IMR-90 (cell line): ENCODE results near the gene CDK5R2. TPM values are rescaled to one million over a fixed set of nuclear protein-coding genes. Genes with fewer than 3 reads are reported as not detected.

ENCODE experiments used
- ATAC-seq: fragments of 200-7000 bp; cut with Tn5 transposase; 2 replicates; pipeline ENCODE4 v1.9.1; 2020; ENCODE audit warnings: low read depth, mild to moderate bottlenecking, moderate library complexity
- BruUV-seq: library from RNA; stranded (reverse); fragments of 400-500 nt; replicated peaks from 2 replicates; lab custom pipeline; 2021; lab: Mats Ljungman, UMichigan
- CTCF ChIA-PET: fragments of 300-600 bp; formaldehyde crosslinking; extraction: SDS; loops from one replicate; lab custom pipeline; 2021; ENCODE audit warnings: antibody characterized with exemption; lab: Yijun Ruan, JAX
- POLR2A ChIA-PET: fragments of 300-600 bp; sonication (Branson Sonifier 250); formaldehyde crosslinking; loops from one replicate; lab custom pipeline; 2022; ENCODE audit warnings: antibody characterized with exemption; ENCODE audit not compliant: unreplicated experiment; lab: Charles Lee
- DNase-seq: peaks from one replicate; pipeline ENCODE4 v3.0.0; 2013
- H2AFZ ChIP-seq: replicated peaks from 2 replicates; pipeline ENCODE3; 2013; ENCODE audit warnings: low read length, mild to moderate bottlenecking; ENCODE audit not compliant: poor library complexity
- H2AK5ac ChIP-seq: 2 replicates; pipeline ENCODE4 v1.6.1; 2013; ENCODE audit warnings: low read depth, low read length, inconsistent platforms
- H2AK9ac ChIP-seq: replicated peaks from 2 replicates; pipeline ENCODE3; 2013; ENCODE audit warnings: mild to moderate bottlenecking, low read depth, low read length, moderate library complexity; ENCODE audit not compliant: poor library complexity
- H2BK120ac ChIP-seq: 2 replicates; pipeline ENCODE4 v1.6.1; 2013; ENCODE audit warnings: low read depth, low read length, inconsistent platforms
- H2BK15ac ChIP-seq: 3 replicates; pipeline ENCODE4 v1.6.1; 2013; ENCODE audit warnings: low read depth, low read length, inconsistent platforms
- H2BK20ac ChIP-seq: 2 replicates; pipeline ENCODE4 v1.6.1; 2013; ENCODE audit warnings: low read depth, mild to moderate bottlenecking, inconsistent platforms, low read length, moderate library complexity
- H2BK5ac ChIP-seq: 2 replicates; pipeline ENCODE4 v1.6.1; 2013; ENCODE audit warnings: mild to moderate bottlenecking, low read depth, low read length, inconsistent platforms; ENCODE audit not compliant: poor library complexity, severe bottlenecking
- H3K14ac ChIP-seq: replicated peaks from 2 replicates; pipeline ENCODE4 v1.6.1; 2013; ENCODE audit warnings: low read depth, low read length, inconsistent platforms
- H3K18ac ChIP-seq: 2 replicates; pipeline ENCODE4 v1.6.1; 2013; ENCODE audit warnings: low read depth, low read length, control low read depth
- H3K23ac ChIP-seq: 2 replicates; pipeline ENCODE4 v1.6.1; 2013; ENCODE audit warnings: low read depth, low read length, inconsistent platforms
- H3K27ac ChIP-seq: 2 replicates; pipeline ENCODE4 v1.5.1; 2013; ENCODE audit warnings: mild to moderate bottlenecking, control low read depth, low read length; ENCODE audit not compliant: insufficient read depth
- H3K27me3 ChIP-seq: 2 replicates; pipeline ENCODE4 v1.6.1; 2013; ENCODE audit warnings: low read length; ENCODE audit not compliant: control insufficient read depth, insufficient read depth
- H3K36me3 ChIP-seq: 2 replicates; pipeline ENCODE4 v1.6.1; 2013; ENCODE audit warnings: low read length, mixed read lengths; ENCODE audit not compliant: control insufficient read depth, insufficient read depth
- H3K4ac ChIP-seq: 2 replicates; pipeline ENCODE4 v1.6.1; 2013; ENCODE audit warnings: low read depth, low read length, inconsistent platforms
- H3K4me1 ChIP-seq: 2 replicates; pipeline ENCODE4 v1.6.1; 2013; ENCODE audit warnings: low read length, mixed read lengths; ENCODE audit not compliant: control insufficient read depth, insufficient read depth
- H3K4me2 ChIP-seq: 2 replicates; pipeline ENCODE4 v1.6.1; 2013; ENCODE audit warnings: low read depth, mild to moderate bottlenecking, control low read depth, low read length, moderate library complexity
- H3K4me3 ChIP-seq: 2 replicates; pipeline ENCODE4 v1.5.1; 2013; ENCODE audit warnings: low read depth, mild to moderate bottlenecking, control low read depth, low read length, moderate library complexity; ENCODE audit not compliant: insufficient read depth
- H3K56ac ChIP-seq: 2 replicates; pipeline ENCODE4 v1.6.1; 2013; ENCODE audit warnings: low read length, inconsistent platforms; ENCODE audit not compliant: insufficient read depth; ENCODE audit errors: extremely low read depth
- H3K79me1 ChIP-seq, 2 experiments: 2 replicates each; pipeline ENCODE4 v1.6.1; 2013; ENCODE audit warnings: low read length in 2 of 2, inconsistent platforms in 1 of 2, low read depth in 1 of 2
- H3K9ac ChIP-seq: 2 replicates; pipeline ENCODE4 v1.6.1; 2013; ENCODE audit warnings: low read depth, low read length, control low read depth
- H3K9me1 ChIP-seq: 2 replicates; pipeline ENCODE4 v1.6.1; 2013; ENCODE audit warnings: low read length, inconsistent platforms; ENCODE audit not compliant: insufficient read depth
- H3K9me3 ChIP-seq: 2 replicates; pipeline ENCODE4 v1.6.1; 2013; ENCODE audit warnings: low read length; ENCODE audit not compliant: control insufficient read depth, insufficient read depth
- H4K20me1 ChIP-seq: 2 replicates; pipeline ENCODE4 v1.6.1; 2013; ENCODE audit warnings: low read length, inconsistent platforms; ENCODE audit not compliant: insufficient read depth
- H4K5ac ChIP-seq: 2 replicates; pipeline ENCODE4 v1.6.1; 2013; ENCODE audit warnings: mild to moderate bottlenecking, low read depth, low read length, control low read depth
- H4K8ac ChIP-seq, 2 experiments: 2 replicates each; pipeline ENCODE4 v1.6.1; 2013; ENCODE audit warnings: low read depth in 2 of 2, low read length in 2 of 2, control low read depth in 1 of 2, inconsistent platforms in 1 of 2
- H4K91ac ChIP-seq: 2 replicates; pipeline ENCODE4 v1.6.1; 2013; ENCODE audit warnings: low read depth, low read length, inconsistent platforms; ENCODE audit not compliant: insufficient read depth
- CHD1 ChIP-seq: IDR thresholded peaks from 2 replicates; pipeline ENCODE4 v1.6.1; 2012; ENCODE audit warnings: low read depth, low read length, improper control_type of control experiment
- SMC3 ChIP-seq: fragments of 150-350 bp; IDR thresholded peaks from 2 replicates; pipeline ENCODE4 v1.6.1; 2016; ENCODE audit warnings: low read depth, mild to moderate bottlenecking, antibody characterized with exemption, low read length, moderate library complexity
- WGBS, 2 experiments: methylation state at CpG; one replicate each; pipeline versions ENCODE4 v1.1.5 to v1.1.7; 2013; ENCODE audit warnings: missing lambda C conversion rate in 2 of 2; ENCODE audit not compliant: insufficient read length in 1 of 2; ENCODE audit errors: extremely low coverage in 2 of 2; 5-methylcytosine and 5-hydroxymethylcytosine counted together
- dilution Hi-C: fragments of 300-500 bp; cut with HindIII; formaldehyde crosslinking; loops from one replicate; pipeline ENCODE4 v1.14.3; 2018; ENCODE audit warnings: low sequenced_read_pairs; ENCODE audit not compliant: unreplicated experiment
- in situ Hi-C: fragments of 300-500 bp; cut with MboI; formaldehyde crosslinking; loops from 3 replicates; pipeline ENCODE4 v1.14.3; 2019; ENCODE audit warnings: low sequenced_read_pairs, inconsistent platforms, mixed read lengths
- intact Hi-C: fragments of 100-400 bp; cut with micrococcal nuclease; formaldehyde crosslinking; loops from 2 replicates; pipeline ENCODE4 v1.10.0; 2022
- polyA plus RNA-seq, 3 experiments: library from polyadenylated mRNA; depleted of rRNA; stranded (reverse); fragments of >200 nt; gene quantifications; 2 replicates each; pipeline ENCODE4 v1.2.3, GENCODE V29; 2012; ENCODE audit warnings: low replicate concordance in 1 of 3
- total RNA-seq: library from RNA; depleted of rRNA; stranded (reverse); fragments of >200 nt; gene quantifications from 2 replicates; pipeline ENCODE4 v1.2.3, GENCODE V29; 2012

The CDK5R2 gene
- total and polyA plus RNA-seq, 2 of the 4 experiments (the other 2 are of a cell fraction) = not detected

- H3K27me3 ChIP-seq = peaks cover 85% of the 10 kb centered on the region
- ATAC-seq (no peak), DNase-seq (no peak)
- H2BK15ac ChIP-seq = no peak overlapping the region
- H3K9me1 ChIP-seq = peaks cover 3% of the 10 kb centered on the region; the same call in 1 of the 2 replicates
- H3K27ac ChIP-seq = no peak overlapping the region
- no peak overlapping the region for H2AK9ac ChIP-seq
- H3K4me3 ChIP-seq = no peak overlapping the region
- no peaks in the 10 kb centered on the region; the same call in 1 of the 2 replicates for H3K4me1 ChIP-seq
- no peak overlapping the region for H4K8ac ChIP-seq
- H2BK120ac ChIP-seq = no peak overlapping the region
- BruUV-seq = no TSS peak
- H3K56ac ChIP-seq = no peak overlapping the region
- H2BK20ac ChIP-seq = no peak overlapping the region
- no peak overlapping the region for H2AK5ac ChIP-seq
- H3K14ac ChIP-seq = no peak overlapping the region
- H4K5ac ChIP-seq = no peak overlapping the region
- no peak for TF ChIP-seq SMC3
- no peak for TF ChIP-seq CHD1
- H3K79me1 ChIP-seq = no peaks in the 10 kb centered on the region
- H3K36me3 ChIP-seq = no peaks in the 10 kb centered on the region
- ChIA-PET POLR2A (no interaction called here), CTCF (interaction anchor here (1.0 to 1.9 kb wide), 4 partner anchors 16 to 299 kb away, joined by 3 to 8 read pairs (median 3); no protein-coding TSS in a partner anchor)
- H3K23ac ChIP-seq = no peak overlapping the region
- H2AFZ ChIP-seq = no peak overlapping the region
- no peak overlapping the region for H2BK5ac ChIP-seq
- no peak overlapping the region for H4K91ac ChIP-seq
- no peak overlapping the region for H3K18ac ChIP-seq
- intact Hi-C loops = no loop called here
- WGBS, 2 experiments = 26% methylated on average over 5 of the region's 8 CpGs; no CpG with 5 or more reads in 1 of the 2 experiments
- H3K4ac ChIP-seq = no peak overlapping the region
- H4K20me1 ChIP-seq = no peaks in the 10 kb centered on the region; the same call in 1 of the 2 replicates
- dilution Hi-C loops = no loop called here
- in situ Hi-C loops = no loop called here
- no peak overlapping the region for H3K4me2 ChIP-seq
- H3K9ac ChIP-seq = no peak overlapping the region
- no peaks in the 10 kb centered on the region for H3K9me3 ChIP-seq
Observed at GRCh38 chr2:218995561-218995960, 36.1 kb downstream of the CDK5R2 start.
